A549 (cell line): ENCODE data around the gene TAF1L. TPM values are rescaled to one million over a fixed set of nuclear protein-coding genes. Genes with fewer than 3 reads are reported as not detected.

Source experiments
- ATAC-seq, 2 experiments: fragments of 200-7000 bp in 1 of 2; fragments of >200 bp in 1 of 2; cut with Nextera tagmentation in 1 of 2; cut with Tn5 transposase in 1 of 2; 3 replicates each; pipeline versions ENCODE4 v1.8.0 to v1.9.1; 2018 to 2020; ENCODE audit warnings: mild to moderate bottlenecking in 1 of 2, moderate library complexity in 1 of 2
- CTCF ChIA-PET: fragments of 300-600 bp; sonication (Branson Sonifier 250); formaldehyde crosslinking; extraction: SDS; loops from one replicate; lab custom pipeline; 2021; ENCODE audit warnings: antibody characterized with exemption, inconsistent platforms; lab: Yijun Ruan, JAX
- POLR2A ChIA-PET: fragments of 350-600 bp; formaldehyde crosslinking; extraction: SDS; loops from one replicate; lab custom pipeline; 2021; ENCODE audit warnings: antibody characterized with exemption, inconsistent platforms; lab: Yijun Ruan, JAX
- DNase-seq, 2 experiments: peaks; one replicate each; pipeline versions ENCODE4 v3.0.0 to v3.0.0-alpha.2; 2011 to 2016; ENCODE audit warnings: low read depth in 1 of 2, low spot score in 1 of 2
- FAIRE-seq: peaks from 2 replicates; lab custom pipeline; 2011; peaks lifted over from hg19 to GRCh38; lab: Jason Lieb, UNC
- H3K27ac ChIP-seq, 2 experiments: fragments of >200 bp; sonication (Bioruptor Twin); formaldehyde crosslinking; 3 replicates each; pipeline ENCODE4 v1.5.1; 2016 to 2017
- H3K4me1 ChIP-seq: fragments of >200 bp; sonication (Bioruptor Twin); formaldehyde crosslinking; 3 replicates; pipeline ENCODE4 v1.6.1; 2016
- H3K4me2 ChIP-seq: fragments of >200 bp; sonication (Bioruptor Twin); formaldehyde crosslinking; 3 replicates; pipeline ENCODE4 v1.6.1; 2016
- H3K4me3 ChIP-seq: fragments of >200 bp; sonication (Bioruptor Twin); formaldehyde crosslinking; 3 replicates; pipeline ENCODE4 v1.5.1; 2016
- H3K9me3 ChIP-seq: fragments of >200 bp; sonication (Bioruptor Twin); formaldehyde crosslinking; 3 replicates; pipeline ENCODE4 v1.6.1; 2016
- BHLHE40 ChIP-seq: IDR thresholded peaks from 2 replicates; pipeline ENCODE4 v1.6.1; 2012; ENCODE audit warnings: low read depth, low read length, inconsistent platforms
- CBX8 ChIP-seq: fragments of 200-600 bp; sonication (generic); IDR thresholded peaks from 2 replicates; pipeline ENCODE4 v1.6.1; 2016
- CEBPB ChIP-seq, 2 experiments: fragments of >200 bp in 1 of 2; sonication (Bioruptor Twin) in 1 of 2; formaldehyde crosslinking in 1 of 2; IDR thresholded peaks; 2 replicates each; pipeline ENCODE4 v1.6.1; 2012 to 2016
- CHD4 ChIP-seq: fragments of 200-600 bp; sonication (generic); IDR thresholded peaks from 2 replicates; pipeline ENCODE4 v1.6.1; 2016; ENCODE audit warnings: antibody characterized with exemption, mild to moderate bottlenecking, borderline replicate concordance
- FOXS1 ChIP-seq: fragments of 250-450 bp; sonication (Bioruptor Pico); IDR thresholded peaks from 2 replicates; pipeline ENCODE4 v1.5.0; 2020; ENCODE audit warnings: mild to moderate bottlenecking, moderate library complexity
- HOXA7 ChIP-seq: fragments of 250-450 bp; sonication (Bioruptor Pico); IDR thresholded peaks from 2 replicates; pipeline ENCODE4 v1.5.0; 2020; ENCODE audit warnings: mild to moderate bottlenecking, moderate library complexity
- KDM5A ChIP-seq: fragments of 200-600 bp; sonication (generic); IDR thresholded peaks from 2 replicates; pipeline ENCODE4 v1.6.1; 2016; ENCODE audit warnings: antibody characterized with exemption, mild to moderate bottlenecking
- NFE2L2 ChIP-seq: fragments of 150-350 bp; conservative IDR thresholded peaks from 2 replicates; pipeline ENCODE4 v1.6.1; 2014; ENCODE audit warnings: low read length
- NPAS2 ChIP-seq: fragments of 250-450 bp; sonication (Bioruptor Pico); IDR thresholded peaks from 2 replicates; pipeline ENCODE4 v1.8.0; 2022; ENCODE audit warnings: mild to moderate bottlenecking, moderate library complexity, borderline replicate concordance
- RAD21 ChIP-seq, 2 experiments: fragments of >200 bp in 1 of 2; sonication (Bioruptor Twin) in 1 of 2; formaldehyde crosslinking in 1 of 2; IDR thresholded peaks in 1 of 2; conservative IDR thresholded peaks in 1 of 2; 2 replicates in 1 of 2; 3 replicates in 1 of 2; pipeline ENCODE4 v1.6.1; 2012 to 2018; ENCODE audit warnings: inconsistent platforms in 1 of 2
- SMC3 ChIP-seq: fragments of >200 bp; sonication (Bioruptor Twin); formaldehyde crosslinking; IDR thresholded peaks from 3 replicates; pipeline ENCODE4 v1.6.1; 2018; ENCODE audit warnings: inconsistent platforms
- TFCP2L1 ChIP-seq: fragments of 250-450 bp; sonication (Bioruptor Pico); IDR thresholded peaks from 2 replicates; pipeline ENCODE4 v1.5.0; 2021; ENCODE audit warnings: mild to moderate bottlenecking
- TP53 ChIP-seq: fragments of 250-450 bp; sonication (Bioruptor Pico); IDR thresholded peaks from 2 replicates; pipeline ENCODE4 v1.5.0; 2021; ENCODE audit warnings: mild to moderate bottlenecking, moderate library complexity
- WGBS: methylation state at CpG from one replicate; pipeline ENCODE4 v1.1.6; 2017; ENCODE audit errors: missing lambda C conversion rate; 5-methylcytosine and 5-hydroxymethylcytosine counted together
- polyA plus RNA-seq, 4 experiments: library from polyadenylated mRNA; depleted of rRNA in 3 of 4; stranded (reverse); fragments of >200 nt; fragmentation: RNase III in 1 of 4; extraction: RNeasy Plus Mini Kit Qiagen cat#74134 plus additional on column Dnase treatment in 1 of 4; gene quantifications; 2 replicates in 3 of 4; 3 replicates in 1 of 4; pipeline ENCODE4 v1.2.3, GENCODE V29; 2011 to 2017
- TF ChIP-seq, protein P1 (sequence below): fragments of >200 bp; sonication (Bioruptor Twin); formaldehyde crosslinking; IDR thresholded peaks from 3 replicates; pipeline ENCODE4 v1.5.1; 2016
- TF ChIP-seq, protein P2 (sequence below): fragments of >200 bp; sonication (Bioruptor Twin); formaldehyde crosslinking; IDR thresholded peaks from 3 replicates; pipeline ENCODE4 v1.6.1; 2016

The TAF1L gene
- polyA plus RNA-seq, 2 of the 4 experiments (the other 2 are of a cell fraction): 0.03 TPM; not detected in 1

GRCh38 chr9:32589083-32589723 is 46.3 kb downstream of the TAF1L start:
- Histone ChIP-seq H3K4me1 (no peaks in the 10 kb centered on the region), H3K9me3 (no peaks in the 10 kb centered on the region), H3K27ac (no peak overlapping the region), H3K4me3 (no peak overlapping the region), H3K4me2 (no peak overlapping the region)
- DNase-seq (peak; percentile 53 to 63), FAIRE-seq (peak; percentile 92), ATAC-seq (peak; percentile 89 to 93; a peak in 5 of 6 replicates)
- WGBS: 24% methylated on average over 6 of the region's 6 CpGs
- ChIA-PET CTCF (interaction anchor here (0.8 to 17.6 kb wide), 39 partner anchors 8 to 391 kb away, joined by 3 to 434 read pairs (median 5); partner anchors contain the start of genes ACO1, NDUFB6, TAF1L and TMEM215), POLR2A (no interaction called here)
- TF ChIP-seq CBX8 (no peak), SMC3 (peak; percentile 79), RAD21 (conservative IDR thresholded peaks at IDR 0.05 in 1 of 2, IDR thresholded peaks at IDR 0.05 in 1 of 2) (peak; percentile 77), CHD4 (no peak), TP53 (no peak), HOXA7 (no peak)
- TF ChIP-seq, protein P1, sequence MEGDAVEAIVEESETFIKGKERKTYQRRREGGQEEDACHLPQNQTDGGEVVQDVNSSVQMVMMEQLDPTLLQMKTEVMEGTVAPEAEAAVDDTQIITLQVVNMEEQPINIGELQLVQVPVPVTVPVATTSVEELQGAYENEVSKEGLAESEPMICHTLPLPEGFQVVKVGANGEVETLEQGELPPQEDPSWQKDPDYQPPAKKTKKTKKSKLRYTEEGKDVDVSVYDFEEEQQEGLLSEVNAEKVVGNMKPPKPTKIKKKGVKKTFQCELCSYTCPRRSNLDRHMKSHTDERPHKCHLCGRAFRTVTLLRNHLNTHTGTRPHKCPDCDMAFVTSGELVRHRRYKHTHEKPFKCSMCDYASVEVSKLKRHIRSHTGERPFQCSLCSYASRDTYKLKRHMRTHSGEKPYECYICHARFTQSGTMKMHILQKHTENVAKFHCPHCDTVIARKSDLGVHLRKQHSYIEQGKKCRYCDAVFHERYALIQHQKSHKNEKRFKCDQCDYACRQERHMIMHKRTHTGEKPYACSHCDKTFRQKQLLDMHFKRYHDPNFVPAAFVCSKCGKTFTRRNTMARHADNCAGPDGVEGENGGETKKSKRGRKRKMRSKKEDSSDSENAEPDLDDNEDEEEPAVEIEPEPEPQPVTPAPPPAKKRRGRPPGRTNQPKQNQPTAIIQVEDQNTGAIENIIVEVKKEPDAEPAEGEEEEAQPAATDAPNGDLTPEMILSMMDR: peak; percentile 77
- TF ChIP-seq, protein P2, sequence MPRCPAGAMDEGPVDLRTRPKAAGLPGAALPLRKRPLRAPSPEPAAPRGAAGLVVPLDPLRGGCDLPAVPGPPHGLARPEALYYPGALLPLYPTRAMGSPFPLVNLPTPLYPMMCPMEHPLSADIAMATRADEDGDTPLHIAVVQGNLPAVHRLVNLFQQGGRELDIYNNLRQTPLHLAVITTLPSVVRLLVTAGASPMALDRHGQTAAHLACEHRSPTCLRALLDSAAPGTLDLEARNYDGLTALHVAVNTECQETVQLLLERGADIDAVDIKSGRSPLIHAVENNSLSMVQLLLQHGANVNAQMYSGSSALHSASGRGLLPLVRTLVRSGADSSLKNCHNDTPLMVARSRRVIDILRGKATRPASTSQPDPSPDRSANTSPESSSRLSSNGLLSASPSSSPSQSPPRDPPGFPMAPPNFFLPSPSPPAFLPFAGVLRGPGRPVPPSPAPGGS: no peak

- FAIRE-seq: no peak
- H3K4me3 ChIP-seq: no peak overlapping the region
- CTCF ChIA-PET: interaction anchor here (0.8 to 17.6 kb wide), 23 partner anchors 8 to 383 kb away, joined by 3 to 434 read pairs (median 5); partner anchors contain the start of genes NDUFB6 and TMEM215
- no peaks in the 10 kb centered on the region for H3K9me3 ChIP-seq
- ATAC-seq: peak in 1 of 2 experiments; percentile 51; a peak in 1 of 6 replicates
- POLR2A ChIA-PET: no interaction called here
- H3K27ac ChIP-seq: no peak overlapping the region
- TF ChIP-seq NFE2L2: no peak
- no peak for TF ChIP-seq KDM5A
- TF ChIP-seq, protein P1: no peak
- no peak for TF ChIP-seq NPAS2 (CRISPR knock-in tag)
- no peak for TF ChIP-seq FOXS1
- TF ChIP-seq CEBPB (IDR thresholded peaks at IDR 0.05): no peak
- H3K4me2 ChIP-seq: no peak overlapping the region
- no peak for DNase-seq
- no peaks in the 10 kb centered on the region for H3K4me1 ChIP-seq
These were observed 47.6 kb downstream of the TAF1L start for GRCh38 chr9:32587901-32588300.

- no peak overlapping the region for H3K4me2 ChIP-seq
- ChIA-PET CTCF (interaction anchor here (13.6 to 17.6 kb wide), 2 partner anchors 207 to 386 kb away, joined by 434 to 507 read pairs; no protein-coding TSS in a partner anchor), POLR2A (no interaction called here)
- peaks cover 8% of the 10 kb centered on the region; the same call in 2 of the 3 replicates for H3K4me1 ChIP-seq
- TF ChIP-seq TFCP2L1 (CRISPR knock-in tag): no peak
- TF ChIP-seq BHLHE40: no peak
- no peak overlapping the region for H3K4me3 ChIP-seq
- WGBS: 2% methylated on average over 2 of the region's 2 CpGs
- H3K9me3 ChIP-seq: no peaks in the 10 kb centered on the region
- DNase-seq: no peak
- no peak for FAIRE-seq
- no peak for ATAC-seq
- no peak overlapping the region for H3K27ac ChIP-seq
These were observed 50.7 kb downstream of the TAF1L start for GRCh38 chr9:32584784-32585183.
